HL-60 (cell line): ENCODE results near the gene PRKAR1B.

ENCODE experiments used
- DNase-seq, 2 experiments: peaks; one replicate each; pipeline ENCODE4 v3.0.0-alpha.2; 2010 to 2020; ENCODE audit warnings: low read depth in 1 of 2, low spot score in 1 of 2
- H3K27ac ChIP-seq: fragments of 250-450 bp; sonication (Bioruptor Pico); replicated peaks from 2 replicates; pipeline ENCODE4 v1.5.1; 2020; ENCODE audit warnings: mild to moderate bottlenecking, moderate library complexity
- H3K27me3 ChIP-seq: fragments of 250-450 bp; sonication (Bioruptor Pico); 2 replicates; pipeline ENCODE4 v1.5.1; 2021; ENCODE audit warnings: mild to moderate bottlenecking, moderate library complexity; ENCODE audit not compliant: insufficient read depth, poor library complexity, severe bottlenecking
- H3K4me3 ChIP-seq: replicated peaks from 2 replicates; pipeline ENCODE4 v1.5.1; 2011; ENCODE audit warnings: mild to moderate bottlenecking, control low read depth, low read length; ENCODE audit not compliant: insufficient read depth
- CTCF ChIP-seq: IDR thresholded peaks from one replicate; pipeline ENCODE4 v1.5.1; 2011; ENCODE audit warnings: low read length, control low read depth, inconsistent platforms; ENCODE audit not compliant: insufficient read depth
- GABPA ChIP-seq: IDR thresholded peaks from 2 replicates; pipeline ENCODE4 v1.6.1; 2012; ENCODE audit warnings: low read depth
- POLR2AphosphoS5 ChIP-seq: IDR thresholded peaks from 2 replicates; pipeline ENCODE4 v1.6.1; 2012; ENCODE audit warnings: low read depth
- SPI1 ChIP-seq: IDR thresholded peaks from 2 replicates; pipeline ENCODE4 v1.6.1; 2012; ENCODE audit warnings: low read depth, mild to moderate bottlenecking, borderline replicate concordance
- TF ChIP-seq, protein P1 (sequence below): IDR thresholded peaks from 2 replicates; pipeline ENCODE4 v1.6.1; 2012; ENCODE audit warnings: low read depth; ENCODE audit not compliant: insufficient replicate concordance

Gene PRKAR1B

DNA sequence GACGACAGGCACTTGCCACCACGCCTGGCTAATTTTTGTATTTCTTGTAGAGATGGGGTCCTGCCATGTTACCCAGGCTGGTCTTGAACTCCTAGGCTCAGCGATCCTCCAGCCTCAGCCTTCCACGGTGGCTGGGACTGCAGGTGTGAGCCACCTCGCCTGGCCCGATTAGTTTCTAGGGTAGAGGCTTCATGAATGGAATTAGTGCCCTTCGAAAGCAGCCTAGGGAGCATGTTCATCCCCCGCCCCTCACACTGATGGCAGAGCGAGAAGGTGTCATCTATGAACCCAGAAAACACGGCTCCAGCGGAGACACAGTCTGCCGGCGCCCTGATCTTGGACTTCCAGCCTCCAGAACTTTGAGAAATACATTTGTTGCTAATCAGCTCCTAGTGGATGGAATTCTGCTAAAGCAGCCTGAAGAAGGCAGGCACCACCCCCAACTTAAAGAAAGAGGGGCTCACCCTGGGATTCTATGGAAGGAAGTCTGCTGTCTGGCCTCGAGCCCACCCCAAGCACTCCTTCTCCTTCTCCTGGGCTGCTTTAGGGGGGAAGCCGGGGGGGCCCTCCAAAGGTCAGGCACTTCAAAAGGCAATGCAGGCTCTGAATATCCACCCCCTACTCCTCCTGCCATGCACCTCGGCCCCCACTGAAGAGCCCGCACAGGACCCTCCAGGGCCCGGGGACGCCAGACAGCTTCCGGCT lies 217.5 kb downstream of the PRKAR1B start:
- TF ChIP-seq, protein P1, sequence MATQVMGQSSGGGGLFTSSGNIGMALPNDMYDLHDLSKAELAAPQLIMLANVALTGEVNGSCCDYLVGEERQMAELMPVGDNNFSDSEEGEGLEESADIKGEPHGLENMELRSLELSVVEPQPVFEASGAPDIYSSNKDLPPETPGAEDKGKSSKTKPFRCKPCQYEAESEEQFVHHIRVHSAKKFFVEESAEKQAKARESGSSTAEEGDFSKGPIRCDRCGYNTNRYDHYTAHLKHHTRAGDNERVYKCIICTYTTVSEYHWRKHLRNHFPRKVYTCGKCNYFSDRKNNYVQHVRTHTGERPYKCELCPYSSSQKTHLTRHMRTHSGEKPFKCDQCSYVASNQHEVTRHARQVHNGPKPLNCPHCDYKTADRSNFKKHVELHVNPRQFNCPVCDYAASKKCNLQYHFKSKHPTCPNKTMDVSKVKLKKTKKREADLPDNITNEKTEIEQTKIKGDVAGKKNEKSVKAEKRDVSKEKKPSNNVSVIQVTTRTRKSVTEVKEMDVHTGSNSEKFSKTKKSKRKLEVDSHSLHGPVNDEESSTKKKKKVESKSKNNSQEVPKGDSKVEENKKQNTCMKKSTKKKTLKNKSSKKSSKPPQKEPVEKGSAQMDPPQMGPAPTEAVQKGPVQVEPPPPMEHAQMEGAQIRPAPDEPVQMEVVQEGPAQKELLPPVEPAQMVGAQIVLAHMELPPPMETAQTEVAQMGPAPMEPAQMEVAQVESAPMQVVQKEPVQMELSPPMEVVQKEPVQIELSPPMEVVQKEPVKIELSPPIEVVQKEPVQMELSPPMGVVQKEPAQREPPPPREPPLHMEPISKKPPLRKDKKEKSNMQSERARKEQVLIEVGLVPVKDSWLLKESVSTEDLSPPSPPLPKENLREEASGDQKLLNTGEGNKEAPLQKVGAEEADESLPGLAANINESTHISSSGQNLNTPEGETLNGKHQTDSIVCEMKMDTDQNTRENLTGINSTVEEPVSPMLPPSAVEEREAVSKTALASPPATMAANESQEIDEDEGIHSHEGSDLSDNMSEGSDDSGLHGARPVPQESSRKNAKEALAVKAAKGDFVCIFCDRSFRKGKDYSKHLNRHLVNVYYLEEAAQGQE, result no peak
- no peak for TF ChIP-seq CTCF
- no peak for TF ChIP-seq GABPA
- no peak for TF ChIP-seq SPI1
- TF ChIP-seq POLR2AphosphoS5, result no peak
- DNase-seq, result no peak
- H3K27me3 ChIP-seq, result peaks cover 22% of the 10 kb centered on the region
- no peak overlapping the region for H3K27ac ChIP-seq
- H3K4me3 ChIP-seq, result no peak overlapping the region

- DNase-seq, result no peak
- no peak overlapping the region for H3K27ac ChIP-seq
- TF ChIP-seq POLR2AphosphoS5 (no peak), GABPA (no peak), CTCF (no peak), SPI1 (no peak)
- TF ChIP-seq, protein P1, result no peak
- H3K27me3 ChIP-seq, result peaks cover 14% of the 10 kb centered on the region
- no peak overlapping the region for H3K4me3 ChIP-seq
These were observed 218.5 kb downstream of the PRKAR1B start for GRCh38 chr7:508461-509170.

- TF ChIP-seq, protein P1, result no peak
- TF ChIP-seq SPI1 (no peak), POLR2AphosphoS5 (no peak), GABPA (no peak)
- H3K27ac ChIP-seq, result no peak overlapping the region
These were observed 219.3 kb downstream of the PRKAR1B start for GRCh38 chr7:507623-508300.

More at GRCh38 chr7:507623-508300, 219.3 kb downstream of the PRKAR1B start:
- no peak for DNase-seq
- Histone ChIP-seq H3K4me3 (no peak overlapping the region), H3K27me3 (peaks cover 8% of the 10 kb centered on the region)
